Fibroblast of skin of left quadriceps (primary cell): ENCODE results near the gene TPPP3.

ENCODE experiments used
- DNase-seq, 2 experiments: peaks; one replicate each; pipeline ENCODE4 v3.0.0-alpha.2; 2013; ENCODE audit warnings: low read depth in 2 of 2

The TPPP3 gene

DNA sequence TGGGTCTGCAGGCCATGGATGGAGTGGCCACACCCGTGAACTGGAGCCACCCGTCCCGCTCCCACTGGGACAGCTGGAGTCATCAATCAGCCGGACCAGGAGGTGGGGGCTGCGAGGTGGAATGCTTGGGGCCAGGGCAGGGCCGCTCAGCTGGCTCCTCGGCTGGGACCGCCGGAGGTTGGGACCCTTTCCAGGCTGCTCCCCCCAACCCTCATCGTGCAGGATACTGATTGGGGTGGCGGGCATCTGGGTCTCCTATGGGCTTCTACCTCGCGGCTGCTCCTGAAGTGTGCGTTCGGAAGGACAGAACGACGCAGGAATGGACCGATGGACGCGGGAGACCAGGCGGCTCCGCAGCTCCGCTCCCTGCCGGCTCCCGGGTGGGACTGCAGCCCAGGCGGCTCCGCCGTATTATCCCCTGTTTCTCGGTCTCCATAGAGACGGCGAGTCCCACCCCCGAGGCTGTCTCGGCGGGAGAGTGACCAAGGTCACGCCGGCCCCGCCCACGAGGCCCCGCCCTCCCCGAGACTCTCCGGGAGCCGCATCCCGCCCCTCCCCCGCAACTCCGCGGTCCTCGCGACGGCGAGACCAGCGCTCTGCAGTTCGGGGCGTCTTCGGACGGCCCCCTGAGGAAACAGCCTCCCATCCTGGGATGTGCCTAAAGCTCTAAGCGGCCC lies at the start of gene TPPP3:
TPPP3 (minus strand) TSS at position 388 of the 677 bp plus-strand sequence. CDS start 2,387 bp downstream, outside the sequence.
- DNase-seq, result peak; percentile 24 to 30

DNA sequence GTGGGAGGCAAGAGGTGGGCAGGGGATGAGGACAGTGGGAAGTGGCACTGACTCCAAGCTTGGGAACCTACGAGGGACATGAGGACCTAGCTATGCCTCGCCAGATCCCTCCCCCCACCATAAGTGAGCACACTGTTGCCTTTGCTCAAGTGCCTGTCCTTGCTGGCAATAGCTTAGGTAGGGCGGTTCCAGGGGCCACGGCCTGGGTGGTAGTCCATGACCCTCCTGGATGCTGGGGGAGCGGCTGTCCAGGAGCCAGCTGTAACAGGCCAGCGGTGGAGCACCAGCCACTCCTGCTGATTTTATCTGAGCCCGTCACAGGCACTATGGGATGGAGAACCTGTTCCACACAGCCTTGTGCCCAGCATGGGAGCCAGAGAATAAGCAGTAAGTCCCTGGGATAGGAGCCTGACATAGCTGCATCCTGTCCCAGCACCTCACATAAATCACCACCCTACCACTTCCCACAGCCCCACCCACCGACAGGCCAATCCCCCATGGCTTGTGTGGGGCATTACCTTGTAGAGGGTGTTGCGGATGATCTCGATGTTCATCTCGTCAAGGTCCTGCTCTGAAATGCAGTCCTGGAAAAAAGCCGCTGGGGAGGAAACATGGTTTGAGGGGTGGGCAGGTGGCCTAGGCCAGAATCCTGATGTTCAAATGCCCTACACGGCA lies 49.4 kb upstream of the TPPP3 start:
- no peak for DNase-seq

DNA sequence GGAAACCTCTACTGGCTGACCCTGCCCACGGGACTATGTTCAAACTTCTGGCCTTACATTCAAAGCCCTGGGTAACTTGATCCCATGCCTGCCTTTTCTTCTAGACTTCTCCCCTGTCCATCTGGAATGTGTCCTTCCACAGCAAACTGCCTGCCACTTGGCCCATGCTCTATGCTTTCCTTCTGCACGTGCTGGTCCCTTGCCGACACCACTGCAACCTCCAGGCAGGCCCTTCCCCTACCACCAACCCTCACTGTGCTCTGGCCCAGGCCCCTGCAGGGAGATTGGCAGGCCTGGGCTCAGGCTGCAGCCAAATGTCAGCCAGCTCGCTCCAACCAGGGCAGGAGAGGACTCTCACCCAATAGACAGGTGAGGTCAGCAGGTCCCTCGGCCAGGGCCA lies 48.6 kb upstream of the TPPP3 start:
- DNase-seq, result no peak

DNA sequence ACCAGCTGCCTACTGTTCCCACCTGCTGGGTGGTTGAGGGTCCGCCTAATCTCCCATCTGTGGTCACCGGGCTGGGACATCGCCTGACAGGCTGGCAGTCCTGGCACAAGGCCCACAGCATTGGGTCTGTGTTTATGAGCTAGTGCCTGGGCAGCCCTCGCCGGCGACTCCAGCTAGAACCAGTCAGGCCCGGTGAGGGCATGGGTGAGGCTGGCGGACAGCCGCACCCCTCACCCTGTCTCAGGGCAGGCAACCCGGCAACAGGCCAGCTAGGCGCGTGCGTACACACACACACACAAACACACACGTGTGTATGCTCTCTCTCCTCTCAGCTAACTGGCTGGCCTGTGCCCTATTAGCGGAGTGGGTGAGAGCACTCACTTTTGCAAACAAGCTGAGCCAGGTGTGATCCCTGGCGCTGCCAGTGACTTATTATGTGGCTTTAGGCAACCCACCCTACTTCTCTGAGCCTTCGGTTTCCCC lies 48.0 kb upstream of the TPPP3 start:
- no peak for DNase-seq

DNA sequence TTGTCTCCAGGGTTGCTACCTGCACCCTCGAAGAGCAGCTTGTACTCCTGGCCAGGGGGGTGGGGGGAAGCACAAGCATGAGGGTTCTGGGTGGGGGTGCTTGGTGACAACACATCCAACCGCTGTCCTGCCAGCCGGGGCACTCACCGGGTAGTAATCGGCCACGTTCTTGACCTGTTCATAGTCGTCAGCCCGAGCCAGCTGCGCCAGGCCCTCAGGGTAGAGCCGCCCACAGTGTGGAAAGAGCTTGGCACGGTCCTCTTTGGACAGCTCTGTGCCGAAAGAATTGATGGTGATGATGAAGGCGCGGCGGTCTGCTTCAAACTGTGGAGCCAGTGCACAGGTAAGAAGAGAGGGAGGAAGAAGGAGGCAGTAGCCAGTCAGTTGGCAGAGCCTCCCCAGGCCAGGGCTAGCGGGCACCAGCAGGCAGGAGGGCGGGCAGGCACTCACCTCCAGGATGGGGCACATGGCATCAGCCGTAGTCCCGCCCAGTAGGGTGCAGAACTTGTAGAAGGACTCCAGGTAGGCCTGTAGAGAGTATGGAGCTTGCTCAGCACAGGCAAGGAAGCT lies 45.6 kb upstream of the TPPP3 start:
- no peak for DNase-seq

DNA sequence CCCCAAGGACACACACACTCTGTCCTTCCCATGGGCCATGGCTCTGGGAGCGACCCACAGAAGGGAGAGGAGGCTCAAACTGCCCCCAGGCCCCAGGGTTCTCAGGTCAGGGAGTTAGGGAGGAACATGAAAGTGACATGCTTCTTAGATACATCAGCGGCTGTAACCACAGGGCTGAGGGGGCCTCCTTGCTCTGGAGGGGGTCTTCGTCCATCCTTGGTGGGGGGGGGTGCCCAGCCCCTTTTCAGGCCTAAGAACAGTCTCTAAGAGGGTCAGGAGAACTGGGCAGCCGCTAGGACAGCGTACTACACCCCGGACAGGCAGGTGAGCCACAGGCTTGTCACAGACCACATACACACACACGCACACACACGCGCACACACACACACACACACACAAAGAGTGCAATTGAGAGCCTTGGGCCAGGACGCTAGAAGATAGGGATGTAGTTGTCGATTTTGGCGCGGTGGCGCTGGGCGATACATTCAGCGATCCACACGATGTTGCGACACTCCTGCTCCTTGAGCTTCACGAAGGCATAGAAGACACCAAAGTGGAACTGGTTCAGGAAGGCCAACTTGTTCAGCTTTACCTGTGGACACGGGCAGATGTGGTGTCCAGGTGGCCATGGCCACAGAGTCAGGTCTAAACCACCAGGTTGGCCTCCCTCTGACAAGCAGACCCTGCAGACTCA lies 44.9 kb upstream of the TPPP3 start:
- no peak for DNase-seq

DNA sequence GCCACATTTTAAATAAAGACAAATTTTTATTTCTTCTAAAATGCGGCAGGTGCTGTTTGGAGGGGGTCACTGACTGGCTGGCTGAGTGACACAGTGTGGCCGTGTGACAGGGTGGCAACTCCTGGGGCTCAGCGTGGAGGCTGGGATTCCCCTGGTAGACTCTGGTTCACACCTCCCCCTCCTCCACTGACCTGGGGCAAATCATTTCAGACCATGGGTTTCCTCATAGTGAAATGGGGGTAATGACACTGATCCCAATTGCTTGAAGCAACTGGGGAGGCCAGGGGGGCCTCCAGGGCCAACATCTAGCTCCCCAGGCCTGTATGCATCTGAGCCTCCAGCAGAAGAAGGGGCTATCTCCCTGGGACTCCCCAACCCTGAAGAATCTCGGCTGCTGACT lies 44.2 kb upstream of the TPPP3 start:
- no peak for DNase-seq

DNA sequence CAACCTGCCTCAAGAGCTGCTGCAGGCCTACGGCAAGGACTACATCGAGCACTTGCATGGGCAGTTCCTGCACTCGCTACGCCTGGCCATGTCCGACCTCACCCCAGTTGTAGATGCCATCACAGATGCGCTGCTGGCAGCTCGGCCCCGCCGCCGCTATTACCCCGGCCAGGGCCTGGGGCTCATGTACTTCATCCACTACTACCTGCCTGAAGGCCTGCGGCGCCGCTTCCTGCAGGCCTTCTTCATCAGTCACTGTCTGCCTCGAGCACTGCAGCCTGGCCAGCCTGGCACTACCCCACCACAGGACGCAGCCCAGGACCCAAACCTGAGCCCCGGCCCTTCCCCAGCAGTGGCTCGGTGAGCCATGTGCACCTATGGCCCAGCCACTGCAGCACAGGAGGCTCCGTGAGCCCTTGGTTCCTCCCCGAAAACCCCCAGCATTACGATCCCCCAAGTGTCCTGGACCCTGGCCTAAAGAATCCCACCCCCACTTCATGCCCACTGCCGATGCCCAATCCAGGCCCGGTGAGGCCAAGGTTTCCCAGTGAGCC lies 43.4 kb upstream of the TPPP3 start:
- DNase-seq, result no peak

DNA sequence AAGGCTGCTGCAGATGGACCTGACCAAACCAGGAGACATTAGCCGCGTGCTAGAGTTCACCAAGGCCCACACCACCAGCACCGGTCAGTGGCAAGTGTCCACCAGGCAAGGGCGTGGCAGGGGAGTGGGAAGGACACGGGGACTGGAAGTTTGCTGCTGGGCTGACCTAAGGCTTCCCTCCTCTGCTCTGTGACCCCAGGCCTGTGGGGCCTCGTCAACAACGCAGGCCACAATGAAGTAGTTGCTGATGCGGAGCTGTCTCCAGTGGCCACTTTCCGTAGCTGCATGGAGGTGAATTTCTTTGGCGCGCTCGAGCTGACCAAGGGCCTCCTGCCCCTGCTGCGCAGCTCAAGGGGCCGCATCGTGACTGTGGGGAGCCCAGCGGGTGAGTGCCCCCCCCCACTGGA lies 42.5 kb upstream of the TPPP3 start:
- no peak for DNase-seq

DNA sequence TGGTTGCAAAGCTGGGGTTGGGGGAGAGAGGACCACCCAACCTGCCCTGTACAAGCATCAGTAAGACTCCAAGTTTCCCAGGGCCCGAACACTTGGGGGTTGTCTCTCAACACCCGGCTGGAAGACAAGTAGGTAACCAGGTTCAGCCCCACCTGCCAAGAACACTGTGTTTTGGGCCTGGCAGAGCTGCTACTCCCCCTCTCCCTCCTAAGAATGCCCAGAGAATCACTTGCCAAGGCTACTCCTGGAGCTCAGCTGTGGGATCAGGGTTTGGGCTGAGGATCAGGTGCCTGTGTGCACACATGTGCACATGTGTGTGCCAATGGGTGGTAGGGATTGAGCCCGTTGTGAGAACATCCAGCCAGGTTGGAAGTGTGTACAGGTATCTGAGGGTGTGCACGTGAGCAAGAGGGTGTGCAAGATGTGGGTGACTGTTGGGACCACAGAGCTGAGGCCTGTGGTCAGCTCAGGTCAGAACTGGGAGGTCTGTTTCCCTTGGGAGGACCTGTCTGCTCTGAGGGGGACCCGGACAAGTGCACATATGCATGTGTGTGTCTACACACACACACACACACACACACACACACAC lies 39.9 kb upstream of the TPPP3 start:
- no peak for DNase-seq

DNA sequence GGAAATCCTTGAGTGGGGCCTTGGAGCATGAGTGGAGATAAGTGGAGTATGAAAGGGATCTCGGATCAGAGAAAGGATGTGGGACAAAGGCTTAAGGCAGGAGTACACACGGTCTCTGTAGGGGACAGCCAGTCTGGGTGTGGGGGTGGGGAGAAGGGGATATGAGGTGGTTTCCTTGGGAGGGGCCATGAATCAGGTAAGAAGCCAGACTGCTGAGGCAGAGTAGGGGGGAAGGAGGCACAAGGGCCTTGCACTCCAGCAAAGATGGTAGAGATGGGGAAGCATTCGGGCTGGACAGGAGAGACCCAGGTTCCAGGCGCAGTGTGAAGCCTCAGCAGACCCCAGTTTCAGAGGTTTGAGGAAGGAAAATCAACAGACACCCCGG lies 39.2 kb upstream of the TPPP3 start:
- DNase-seq, result no peak

DNA sequence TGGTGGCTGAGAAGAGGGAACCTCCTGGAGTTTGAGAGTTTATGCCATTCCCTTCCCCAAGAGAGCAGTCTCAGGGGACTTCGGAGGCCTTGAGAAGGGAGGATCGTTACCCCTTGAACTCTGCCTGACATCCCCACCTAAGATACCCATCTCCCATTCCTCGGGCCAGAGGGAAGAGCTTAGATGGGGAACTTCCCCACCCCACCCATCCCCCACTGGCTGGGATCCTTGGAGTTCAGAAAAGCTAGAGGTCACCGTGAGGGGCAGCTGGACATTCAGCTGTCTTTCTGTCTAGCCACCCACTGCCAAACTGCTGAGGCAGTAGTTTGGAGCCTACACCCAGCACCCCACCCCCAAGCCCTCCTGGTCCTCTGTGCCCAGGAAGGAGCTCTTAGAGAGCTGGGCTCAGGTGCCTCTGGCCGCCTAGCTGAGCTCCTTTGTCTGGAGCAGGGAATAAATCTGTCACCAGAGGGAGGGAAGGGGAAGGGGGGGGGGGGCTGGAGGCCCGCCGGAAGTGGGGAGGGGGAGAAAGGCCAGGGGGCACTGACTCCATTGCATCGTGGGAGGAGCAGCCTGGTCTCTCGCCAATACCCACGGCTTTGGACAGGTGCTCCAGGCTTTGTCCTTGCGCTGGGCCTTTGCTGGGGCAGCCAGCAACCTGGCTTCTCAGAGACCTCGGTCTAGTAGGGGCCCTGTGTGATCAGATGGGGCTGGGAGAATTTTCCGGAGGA lies 38.6 kb upstream of the TPPP3 start:
- DNase-seq, result no peak

DNA sequence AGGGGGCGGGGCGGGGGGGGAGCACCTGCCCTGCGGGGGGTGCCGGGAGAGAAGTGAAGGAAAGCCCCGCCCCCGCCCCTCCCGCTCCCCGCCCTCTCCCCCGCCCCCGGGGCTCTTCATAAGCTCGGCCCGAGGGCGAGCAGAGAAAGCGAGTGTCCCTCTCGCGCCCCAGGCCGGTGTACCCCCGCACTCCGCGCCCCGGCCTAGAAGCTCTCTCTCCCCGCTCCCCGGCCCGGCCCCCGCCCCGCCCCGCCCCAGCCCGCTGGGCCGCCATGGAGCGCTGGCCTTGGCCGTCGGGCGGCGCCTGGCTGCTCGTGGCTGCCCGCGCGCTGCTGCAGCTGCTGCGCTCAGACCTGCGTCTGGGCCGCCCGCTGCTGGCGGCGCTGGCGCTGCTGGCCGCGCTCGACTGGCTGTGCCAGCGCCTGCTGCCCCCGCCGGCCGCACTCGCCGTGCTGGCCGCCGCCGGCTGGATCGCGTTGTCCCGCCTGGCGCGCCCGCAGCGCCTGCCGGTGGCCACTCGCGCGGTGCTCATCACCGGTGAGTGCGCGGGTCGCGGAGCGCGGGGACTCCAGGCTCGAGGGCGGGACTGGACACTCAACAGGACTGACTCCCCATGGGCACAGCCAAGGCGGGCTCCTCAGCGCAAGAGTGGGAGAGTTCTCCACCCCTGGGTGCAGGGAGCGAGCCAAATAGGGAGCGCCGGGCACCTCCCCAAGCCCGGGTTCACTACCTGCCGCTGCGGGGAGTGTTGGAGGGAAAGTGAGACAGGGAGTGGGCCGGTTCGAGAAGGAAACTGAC lies 37.9 kb upstream of the TPPP3 start, which contains the start of gene HSD11B2:
HSD11B2 (plus strand) TSS at position 145 of the 798 bp plus-strand sequence; CDS start at position 273, 128 bp downstream.
- DNase-seq, result no peak

DNA sequence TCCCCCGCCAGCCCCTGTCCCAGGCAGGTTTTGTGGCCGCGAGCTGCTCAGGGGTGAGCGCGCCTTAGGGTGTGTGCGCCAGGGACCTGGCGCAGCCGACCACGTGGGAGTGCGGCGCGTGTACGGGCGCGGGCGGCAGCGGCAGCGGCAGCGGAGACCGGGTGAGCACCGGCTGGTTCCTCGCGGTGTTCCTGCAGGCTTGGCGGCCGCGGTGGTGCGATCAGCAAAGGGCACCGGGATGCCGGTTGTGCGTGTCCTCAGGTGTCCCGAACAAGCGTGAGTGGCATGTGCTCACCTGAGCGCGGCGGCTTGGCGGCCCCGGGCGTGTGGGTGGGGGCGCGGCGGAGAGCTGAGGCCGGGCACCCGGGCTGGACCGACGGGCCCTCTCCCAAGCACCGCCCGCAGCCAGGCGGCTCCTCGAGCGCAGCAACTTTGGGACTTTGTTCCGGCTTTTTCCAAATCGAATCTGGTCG lies 37.2 kb upstream of the TPPP3 start:
- no peak for DNase-seq

DNA sequence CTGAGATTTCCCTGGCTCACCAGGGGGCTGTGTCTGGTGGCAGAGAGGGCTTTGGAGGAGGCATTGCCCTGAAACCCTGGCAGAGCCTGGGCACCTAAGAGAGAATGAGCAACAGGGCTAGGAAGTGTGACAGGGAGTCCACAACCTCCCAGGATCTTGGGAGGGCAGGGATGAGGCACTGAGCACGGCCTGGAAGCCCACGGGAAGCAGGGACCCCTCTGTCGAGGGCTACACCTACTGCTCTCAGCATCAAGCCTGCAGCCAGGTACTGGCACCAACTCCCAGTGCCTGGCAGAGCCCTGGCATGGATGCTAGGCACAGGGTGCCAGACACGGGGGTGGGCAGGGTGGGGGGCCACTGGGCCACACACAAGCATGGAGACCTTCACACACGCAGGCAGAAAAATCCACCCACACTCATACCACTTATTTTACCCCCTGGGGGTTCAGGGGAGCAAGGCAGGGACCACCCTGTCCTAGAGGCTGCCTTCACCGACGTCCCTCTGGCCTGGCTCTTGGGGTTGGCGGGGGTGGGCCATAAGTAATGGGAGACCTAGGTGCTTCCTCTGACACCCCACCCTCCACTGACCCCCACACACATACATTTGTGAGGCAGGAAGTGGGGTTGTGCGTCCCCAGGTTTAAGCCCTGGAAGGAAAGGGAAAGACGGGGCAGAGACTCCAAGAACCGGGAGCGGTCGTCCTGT lies 36.7 kb upstream of the TPPP3 start:
- DNase-seq, result no peak

DNA sequence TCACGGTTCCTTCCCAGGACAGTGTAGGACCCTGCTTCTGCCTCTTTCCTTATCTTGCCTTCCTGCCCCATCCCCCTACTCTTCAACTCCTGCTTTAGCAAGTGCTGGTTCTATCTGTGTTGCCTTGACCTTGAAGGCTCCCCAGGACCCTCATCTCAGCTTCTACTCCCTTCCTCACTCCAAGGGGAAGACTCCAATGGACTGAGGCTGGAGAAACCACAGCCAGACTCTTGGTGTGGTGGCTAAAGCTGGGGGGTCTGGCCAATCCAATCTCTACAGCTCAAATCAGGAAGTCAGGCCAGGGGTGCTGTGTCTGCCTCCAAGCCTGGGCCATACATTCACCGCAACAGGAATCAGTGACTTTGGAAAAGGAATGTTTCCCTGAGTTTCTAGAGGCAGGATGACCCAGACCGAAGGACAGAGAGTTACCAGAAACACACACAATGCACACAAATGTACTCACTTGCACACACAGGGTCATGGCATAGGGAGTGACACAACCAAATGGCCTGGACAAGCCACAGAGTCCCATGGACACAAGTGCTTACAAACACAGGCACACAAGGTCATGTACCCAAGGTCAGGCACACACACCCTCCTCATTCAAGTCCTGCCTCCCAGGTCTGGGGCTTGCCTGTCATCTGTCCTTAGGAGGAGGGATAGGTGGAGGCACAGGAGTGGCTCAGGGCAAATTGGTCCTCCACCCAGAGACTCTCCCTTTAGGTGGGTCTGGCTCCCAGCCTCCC lies 35.9 kb upstream of the TPPP3 start:
- no peak for DNase-seq

DNA sequence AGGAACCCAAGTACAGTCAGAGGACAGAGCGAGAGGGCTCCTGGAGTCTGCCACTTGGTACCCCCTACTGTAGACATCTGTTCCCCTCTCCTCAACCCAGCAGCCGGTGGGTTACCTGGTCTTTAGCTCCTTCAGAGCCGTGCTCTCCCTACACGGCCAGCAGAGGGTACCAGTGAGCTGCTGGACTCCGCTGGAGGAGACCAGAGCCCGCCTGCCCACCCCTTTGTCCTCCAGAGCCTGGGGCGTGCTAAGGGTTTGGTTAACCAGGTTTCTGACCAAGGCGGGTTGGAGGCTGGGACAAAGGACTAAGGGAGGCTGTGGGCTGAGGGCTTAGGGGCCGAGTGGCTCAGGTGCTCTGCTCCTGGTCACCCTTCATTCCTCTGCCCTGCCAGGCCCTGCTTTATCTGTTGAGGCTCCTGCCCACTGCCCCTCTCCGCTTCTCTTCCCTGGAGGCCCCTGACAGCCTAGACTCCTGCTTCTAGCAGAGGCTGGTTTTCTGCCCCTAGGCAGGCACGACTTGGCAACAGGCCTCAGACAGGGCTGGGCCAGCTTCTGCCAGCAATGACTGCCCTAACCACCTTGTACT lies 34.9 kb upstream of the TPPP3 start:
- no peak for DNase-seq

DNA sequence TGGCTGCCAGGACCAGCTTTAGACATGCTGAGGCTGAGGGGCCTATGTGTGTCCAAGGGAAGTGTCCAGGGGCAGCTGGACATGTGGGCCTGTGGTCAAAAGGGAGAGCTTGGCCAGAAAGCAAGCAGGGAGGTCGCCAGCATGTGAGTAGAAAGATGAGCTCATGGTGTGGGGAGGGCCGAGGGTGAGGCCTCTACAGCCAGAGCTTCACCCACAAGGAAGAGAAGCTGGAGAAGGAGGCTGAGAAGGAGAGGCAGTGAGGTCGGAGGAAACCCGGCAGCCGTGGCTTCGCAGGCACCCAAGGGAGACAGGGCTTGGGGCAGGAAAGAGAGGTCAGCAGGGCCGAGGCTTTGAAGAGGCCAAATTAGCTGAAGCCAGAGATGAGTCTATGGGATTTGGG lies 33.7 kb upstream of the TPPP3 start:
- no peak for DNase-seq
